Activated CD4-positive, alpha-beta T cell treated with anti-CD3 and anti-CD28 coated beads, Interleukin-2, Interleukin-4, amounts not matched to agents 100 ng/mL and 50 ng/mL, durations not matched to agents 16 hours and 8 hours (primary cell): ENCODE data around the gene GRIN2A.

Experiments used
- DNase-seq: peaks from one replicate; pipeline ENCODE4 v3.0.0-alpha.2; 2020; ENCODE audit warnings: low spot score

GRIN2A gene

DNA sequence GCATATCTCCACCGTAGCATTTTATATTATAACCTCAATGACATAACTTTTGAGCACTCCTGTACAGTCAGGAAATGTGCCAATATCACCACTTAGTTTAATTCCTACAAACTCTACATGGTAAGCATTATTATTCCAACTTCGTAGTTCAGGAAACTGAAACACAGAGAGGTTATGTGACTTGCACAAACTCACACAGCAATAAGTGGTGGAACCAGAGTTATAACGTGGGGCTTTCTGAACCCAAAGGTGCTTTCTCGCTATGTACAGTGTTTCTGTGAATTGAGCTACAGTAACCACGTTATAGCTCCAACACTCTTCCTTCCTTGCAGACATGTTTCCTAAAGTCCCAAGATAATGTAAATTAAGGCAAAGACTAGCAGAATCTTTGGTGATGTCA is 330.2 kb downstream of the GRIN2A start:
- no peak for DNase-seq

- DNase-seq: no peak
Measured at GRCh38 chr16:9850817-9851216, 331.4 kb downstream of the GRIN2A start.

DNA sequence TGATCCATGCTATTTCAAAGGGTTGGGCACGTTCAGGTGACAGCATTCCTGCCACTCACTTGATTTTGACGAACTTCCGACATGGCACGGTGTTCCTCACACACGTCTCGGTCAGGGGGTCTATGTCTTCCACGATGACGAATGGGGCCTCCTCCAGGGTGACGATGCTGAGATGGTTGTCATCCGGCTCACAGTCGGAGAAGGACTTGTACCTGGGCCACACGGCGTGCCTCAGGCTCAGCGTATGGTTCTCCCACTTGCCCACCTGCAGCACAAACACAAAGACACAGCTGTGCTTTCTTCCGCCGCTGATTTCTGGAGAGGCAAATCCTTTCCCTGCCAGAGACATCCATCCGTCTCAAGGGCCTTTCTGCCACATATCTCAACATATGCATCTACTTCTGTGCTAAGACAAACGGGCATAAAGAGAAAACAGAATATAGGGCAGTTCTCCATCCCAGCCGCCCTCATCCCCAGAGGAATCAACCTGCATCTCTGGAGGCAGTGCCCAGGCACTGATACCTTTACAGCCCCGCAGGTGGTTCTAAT is 332.5 kb downstream of the GRIN2A start:
- no peak for DNase-seq

DNA sequence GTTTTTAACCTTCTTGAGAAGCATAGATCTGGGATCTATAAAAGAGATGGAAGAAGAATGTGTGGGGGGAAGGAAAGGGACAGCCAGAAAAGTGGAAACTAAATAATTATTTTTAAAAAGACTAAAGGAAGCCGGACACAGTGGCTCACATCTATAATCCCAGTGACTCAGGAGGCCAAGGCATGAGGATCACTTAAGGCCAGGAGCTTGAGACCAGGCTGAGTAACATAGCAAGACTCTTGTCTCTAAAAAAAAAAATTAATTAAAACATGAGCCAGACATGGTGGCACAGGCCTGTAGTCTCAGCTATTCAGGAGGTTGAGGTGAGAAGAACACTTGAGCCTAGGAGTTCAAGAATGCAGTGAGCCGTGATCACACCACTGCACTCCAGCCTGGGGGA is 335.1 kb downstream of the GRIN2A start:
- DNase-seq: no peak

DNA sequence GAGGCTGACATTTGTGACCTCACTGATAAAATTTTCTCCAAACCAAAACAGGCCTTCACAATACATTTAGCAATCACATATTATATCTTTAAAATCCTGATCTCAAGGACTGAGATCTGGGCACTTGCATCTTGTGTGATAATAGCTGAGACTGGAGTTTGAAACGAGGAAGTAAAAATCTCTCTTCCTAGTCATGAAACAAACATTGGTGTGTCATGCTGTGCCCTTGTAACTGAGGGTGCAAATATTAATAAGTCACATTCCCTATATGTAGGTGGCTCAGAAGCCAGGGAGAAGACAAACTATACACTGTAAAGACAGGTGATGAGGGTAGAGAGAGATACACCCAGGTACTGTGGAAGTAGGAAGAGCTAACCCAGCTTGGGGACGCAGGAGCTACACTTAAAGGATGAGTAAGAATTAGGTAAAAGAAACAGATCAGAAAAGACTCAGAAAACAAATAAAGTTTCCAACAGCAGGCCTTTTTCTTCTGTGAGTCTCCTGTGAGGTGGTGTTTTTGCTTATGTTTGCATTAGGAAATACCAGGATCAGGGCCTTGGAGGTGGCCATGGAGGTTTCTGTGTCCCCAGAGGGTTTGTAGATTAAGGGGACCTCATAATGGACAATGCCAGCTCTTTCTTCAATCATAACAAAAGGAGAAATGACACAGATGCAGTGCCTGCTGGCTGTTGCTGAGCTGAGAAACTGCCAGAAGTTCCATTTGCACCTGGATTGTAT is 335.7 kb downstream of the GRIN2A start:
- DNase-seq: no peak

GRCh38 chr16:9845661-9846361 is 336.4 kb downstream of the GRIN2A start:
- no peak for DNase-seq

GRCh38 chr16:9844361-9844760 is 337.9 kb downstream of the GRIN2A start:
- DNase-seq: no peak

GRCh38 chr16:9843424-9844018 is 338.7 kb downstream of the GRIN2A start:
- DNase-seq: no peak

DNA sequence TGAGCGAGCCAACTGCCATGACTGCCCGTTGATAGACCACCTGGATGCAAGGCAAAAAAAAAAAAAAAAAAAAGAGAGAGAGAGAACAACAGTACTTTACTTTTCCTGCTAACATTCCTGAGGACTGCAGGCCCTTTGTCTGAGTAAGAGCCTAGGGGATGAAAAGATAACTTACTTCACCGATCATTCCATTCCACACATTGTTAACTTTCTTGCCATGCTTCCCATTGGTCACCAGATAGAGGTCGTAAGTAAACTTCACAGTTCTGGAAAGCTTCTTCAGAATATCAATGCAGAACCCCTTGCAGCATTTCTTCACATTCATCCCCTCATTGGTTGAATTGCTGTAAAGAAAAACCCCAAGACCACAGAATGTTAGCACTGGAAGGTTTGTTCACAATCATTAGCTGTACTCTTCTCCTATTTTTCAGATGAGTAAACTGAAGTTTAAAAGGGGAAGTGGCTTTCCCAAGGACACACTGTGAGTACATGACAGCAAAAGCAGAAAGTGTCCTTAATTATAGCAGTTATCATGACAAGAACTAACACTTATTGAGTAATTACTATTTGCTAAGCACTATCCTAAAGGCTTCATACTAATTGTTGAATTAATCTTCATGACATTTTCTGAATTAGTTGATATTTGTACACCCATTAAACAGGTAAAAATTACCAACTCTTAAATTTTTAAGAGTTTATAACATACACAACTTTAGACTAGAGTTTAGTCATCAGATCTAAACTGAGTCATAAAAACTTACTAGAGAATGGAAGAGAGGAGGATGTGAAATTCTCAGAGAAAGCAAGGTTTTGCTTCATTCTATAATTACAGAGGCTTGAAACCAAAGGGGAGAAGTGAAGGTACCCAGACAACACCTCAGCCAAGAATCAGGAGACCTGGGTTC is 341.2 kb downstream of the GRIN2A start:
- DNase-seq: no peak

- no peak for DNase-seq
Measured at GRCh38 chr16:9837481-9837880, 344.7 kb downstream of the GRIN2A start.

DNA sequence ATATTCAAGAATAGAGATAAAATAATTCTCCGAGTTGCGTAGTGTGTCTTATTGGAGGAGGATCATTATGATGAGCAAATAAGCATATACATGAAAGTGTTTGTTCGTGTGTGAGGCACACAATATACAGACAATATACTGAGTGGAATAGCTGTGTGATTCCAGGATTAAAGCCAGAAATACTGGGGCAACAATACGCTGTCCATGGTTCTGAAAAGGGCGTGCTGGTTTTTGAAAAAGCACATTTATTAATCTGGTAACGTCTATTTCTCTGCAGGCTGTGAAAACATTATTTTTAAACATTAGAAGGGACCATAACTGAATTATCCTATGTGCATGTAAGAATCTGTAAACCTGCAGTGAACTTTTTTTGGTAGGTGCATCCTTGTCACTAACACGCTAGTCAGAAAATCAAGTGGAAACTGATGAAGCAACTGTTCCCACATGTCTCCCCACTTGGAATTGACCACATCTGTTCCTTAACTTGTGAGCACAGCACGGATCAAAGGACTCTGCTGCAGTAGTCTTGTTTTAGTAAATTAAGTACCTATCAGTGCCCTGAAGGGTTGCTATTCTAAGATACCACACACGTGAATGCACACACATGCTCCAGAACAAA is 346.0 kb downstream of the GRIN2A start:
- DNase-seq: no peak

GRCh38 chr16:9827062-9827752 is 355.0 kb downstream of the GRIN2A start:
- DNase-seq: no peak

DNA sequence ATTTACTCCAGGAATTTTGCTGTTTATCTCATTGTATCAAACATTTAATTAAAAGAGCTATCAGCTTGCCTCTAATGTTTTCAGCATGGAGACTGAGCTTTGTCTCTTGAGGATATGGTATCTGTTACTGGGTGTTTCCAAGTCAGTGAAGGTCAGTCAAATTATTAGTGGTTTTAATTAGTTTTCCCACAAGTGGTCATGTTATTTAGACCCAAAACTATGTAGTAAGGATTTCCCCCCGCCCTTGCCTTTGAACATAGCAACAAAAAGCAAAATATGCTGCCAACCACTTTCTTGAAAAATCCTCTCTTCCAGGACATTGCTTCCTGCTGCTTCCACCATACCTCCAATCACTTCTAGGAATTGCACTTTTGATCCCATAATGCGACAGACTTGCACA is 355.6 kb downstream of the GRIN2A start:
- DNase-seq: no peak

DNA sequence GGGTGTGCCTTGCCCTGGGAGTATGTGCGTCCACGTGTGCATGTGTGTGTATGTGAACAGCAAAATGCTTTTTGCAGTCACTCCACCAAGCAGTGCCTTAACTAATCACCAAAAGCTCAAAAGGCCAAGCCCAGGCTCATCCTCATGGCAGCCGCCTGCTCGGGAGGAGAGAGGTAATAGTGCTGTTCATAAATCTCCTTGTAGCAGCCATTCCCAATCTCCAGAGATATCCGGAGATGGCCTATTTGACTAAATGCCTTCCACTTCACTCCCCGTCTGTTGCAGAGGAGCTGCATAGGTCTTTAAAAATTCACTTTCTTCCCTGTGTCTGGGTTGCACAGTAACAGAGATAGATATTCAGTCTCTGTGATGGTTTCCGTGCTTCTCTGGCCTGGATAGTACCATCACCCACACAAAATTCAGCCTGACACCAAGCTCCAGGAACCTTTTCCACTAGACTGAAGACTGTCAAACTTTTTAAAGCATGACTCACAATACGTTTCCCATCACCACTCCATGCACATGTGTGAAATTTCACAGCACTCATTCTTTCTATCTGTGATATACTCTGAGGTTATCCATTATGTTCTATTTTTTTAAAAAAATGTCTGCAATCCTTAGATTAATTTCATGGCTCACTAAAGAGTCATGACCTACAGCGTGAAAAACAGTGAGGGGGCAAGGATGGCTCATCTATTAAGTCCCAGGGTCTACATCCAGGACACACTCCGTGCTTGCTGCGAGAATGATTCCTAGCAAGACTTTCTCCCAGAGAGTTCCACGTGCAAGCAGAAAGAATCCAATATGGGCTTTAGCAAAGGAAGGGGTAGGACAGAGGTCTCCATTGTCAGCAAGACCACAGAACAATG is 357.8 kb downstream of the GRIN2A start:
- no peak for DNase-seq

DNA sequence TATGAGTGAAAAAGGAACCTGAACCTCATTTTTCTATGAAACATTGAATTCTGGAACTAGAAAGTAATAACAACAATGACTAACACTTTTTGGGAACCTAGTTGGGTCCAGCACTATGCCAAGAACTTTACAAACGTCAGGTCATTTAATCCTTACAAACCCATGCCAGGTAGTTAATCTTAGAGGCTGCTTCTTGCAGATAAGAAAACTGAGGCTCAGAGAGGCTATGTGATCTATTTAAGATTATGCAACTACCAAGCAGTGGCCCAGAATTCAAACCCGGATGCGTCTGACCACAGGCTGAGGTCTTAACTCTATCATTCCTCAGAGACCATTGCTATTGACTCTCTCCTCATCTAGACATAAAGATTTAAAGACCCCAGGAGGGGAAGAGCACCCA is 358.7 kb downstream of the GRIN2A start:
- no peak for DNase-seq

DNA sequence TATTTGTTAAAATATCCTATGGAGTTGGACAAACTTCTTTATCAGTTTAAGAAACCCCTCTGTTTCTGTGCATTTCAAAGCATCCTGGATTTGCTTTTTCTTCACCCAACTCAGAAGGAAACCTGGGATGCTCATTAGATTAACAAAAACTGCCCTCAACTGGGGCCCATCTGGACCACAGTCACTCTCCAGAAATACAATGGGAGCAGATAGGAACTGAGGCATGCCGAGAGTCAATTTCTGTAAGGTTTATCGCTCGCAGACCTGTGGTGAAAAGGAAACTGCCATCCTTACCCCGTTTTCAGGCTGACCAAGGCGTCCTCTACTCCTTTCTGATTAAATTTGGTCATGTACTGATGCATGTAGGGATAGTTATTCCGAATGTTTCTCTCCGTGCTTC is 360.3 kb downstream of the GRIN2A start:
- DNase-seq: no peak

- DNase-seq: no peak
Measured at GRCh38 chr16:9821331-9821730, 360.9 kb downstream of the GRIN2A start.

DNA sequence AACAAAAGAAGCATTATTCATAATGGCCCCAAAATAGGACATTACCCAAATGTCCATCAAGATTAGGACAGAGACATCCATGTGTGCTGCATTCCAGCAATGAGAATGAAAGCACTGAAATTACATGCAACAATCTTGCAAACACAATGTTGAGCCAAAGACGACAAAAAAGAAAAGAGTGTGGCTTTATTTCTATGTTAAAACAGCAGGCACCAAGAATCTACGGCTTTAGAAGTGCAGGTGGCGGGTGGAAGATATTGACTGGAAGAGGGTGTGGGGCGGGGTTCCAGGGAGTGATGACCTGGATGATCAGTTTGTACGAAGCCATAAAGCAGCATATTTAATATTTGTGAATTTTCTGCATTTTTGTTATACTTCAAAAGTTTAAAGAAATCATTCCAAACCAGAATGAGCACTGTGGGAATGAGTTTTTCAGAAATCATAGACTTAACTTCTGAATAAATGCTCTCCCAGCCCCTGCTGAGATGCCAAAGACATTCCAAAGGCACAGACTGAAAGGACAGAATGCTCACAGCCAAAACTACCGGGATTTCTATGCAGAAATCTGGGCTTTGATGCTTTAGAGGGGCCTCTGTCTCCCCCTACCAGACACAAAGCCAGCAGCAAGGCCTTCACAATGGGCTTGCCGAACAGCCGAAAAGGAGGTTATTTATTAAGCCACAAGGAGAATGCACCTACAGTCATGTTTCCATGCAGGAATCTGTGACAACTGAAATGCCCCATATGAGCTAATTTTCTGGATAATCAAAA is 361.6 kb downstream of the GRIN2A start:
- DNase-seq: no peak

DNA sequence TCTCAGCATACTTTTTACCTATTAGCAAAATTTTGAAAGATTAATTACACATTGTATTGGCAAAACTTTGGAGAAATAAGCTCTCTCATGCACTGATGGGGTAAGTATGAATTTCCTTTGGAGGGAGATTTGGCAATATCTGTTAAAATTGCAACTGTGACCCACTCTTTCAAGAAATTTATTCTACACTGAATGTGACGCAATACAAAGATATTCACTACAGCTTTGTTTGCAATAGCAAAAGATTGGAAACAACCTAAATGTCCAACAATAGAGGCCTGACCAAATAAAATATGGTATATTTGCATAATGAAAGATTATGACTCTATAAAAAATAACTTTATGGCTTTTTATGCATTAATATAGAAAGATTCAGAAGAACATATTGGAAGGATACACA is 363.5 kb downstream of the GRIN2A start:
- DNase-seq: no peak
